Pulmonary artery endothelial cell (primary cell): Measurements from ENCODE around the gene ABCA1. TPM values are rescaled to one million over a fixed set of nuclear protein-coding genes. Genes with fewer than 3 reads are reported as not detected.

Experiments
- DNase-seq: peaks from one replicate; pipeline ENCODE4 v3.0.0-alpha.2; 2011; ENCODE audit warnings: low read depth, low spot score
- total RNA-seq: library from RNA; depleted of rRNA; stranded (reverse); fragments of >200 nt; gene quantifications from 2 replicates; pipeline ENCODE4 v1.2.3, GENCODE V29; 2014

Gene ABCA1
- total RNA-seq, 1 donor from 2014 or later, result 7.2 TPM

DNA sequence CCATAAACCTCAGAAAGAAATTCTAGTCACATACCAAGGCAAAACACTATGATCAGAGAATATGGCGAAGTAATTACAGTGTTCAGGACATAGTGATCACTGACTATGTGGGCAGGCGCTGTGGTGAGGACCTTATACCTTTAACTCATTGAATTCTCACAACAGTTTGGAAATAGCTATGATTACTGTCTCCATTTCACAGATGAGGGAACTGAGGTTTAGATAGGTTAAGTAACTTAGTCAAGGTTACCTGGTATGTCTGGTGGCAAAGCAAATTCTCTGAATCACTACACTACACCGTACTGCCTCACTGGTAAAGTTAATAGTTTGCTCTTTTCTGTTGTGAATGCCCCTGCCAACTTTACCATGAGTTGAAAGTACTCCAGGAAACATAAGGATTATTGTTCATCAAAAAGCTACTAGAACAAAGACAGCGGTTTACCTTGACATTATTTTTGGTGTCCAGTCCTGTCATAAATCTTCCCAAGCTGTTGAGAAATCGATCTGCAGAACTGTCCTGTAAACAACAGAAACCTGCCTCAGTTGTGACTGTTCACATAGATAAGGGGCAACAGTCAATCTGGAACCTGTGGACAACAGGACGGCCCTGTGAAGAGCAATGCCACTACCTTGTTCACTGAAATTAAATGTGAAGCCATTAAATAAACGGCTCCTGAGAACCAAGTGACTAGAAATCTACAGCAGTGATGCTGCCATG lies 127.7 kb downstream of the ABCA1 start:
- no peak for DNase-seq

DNA sequence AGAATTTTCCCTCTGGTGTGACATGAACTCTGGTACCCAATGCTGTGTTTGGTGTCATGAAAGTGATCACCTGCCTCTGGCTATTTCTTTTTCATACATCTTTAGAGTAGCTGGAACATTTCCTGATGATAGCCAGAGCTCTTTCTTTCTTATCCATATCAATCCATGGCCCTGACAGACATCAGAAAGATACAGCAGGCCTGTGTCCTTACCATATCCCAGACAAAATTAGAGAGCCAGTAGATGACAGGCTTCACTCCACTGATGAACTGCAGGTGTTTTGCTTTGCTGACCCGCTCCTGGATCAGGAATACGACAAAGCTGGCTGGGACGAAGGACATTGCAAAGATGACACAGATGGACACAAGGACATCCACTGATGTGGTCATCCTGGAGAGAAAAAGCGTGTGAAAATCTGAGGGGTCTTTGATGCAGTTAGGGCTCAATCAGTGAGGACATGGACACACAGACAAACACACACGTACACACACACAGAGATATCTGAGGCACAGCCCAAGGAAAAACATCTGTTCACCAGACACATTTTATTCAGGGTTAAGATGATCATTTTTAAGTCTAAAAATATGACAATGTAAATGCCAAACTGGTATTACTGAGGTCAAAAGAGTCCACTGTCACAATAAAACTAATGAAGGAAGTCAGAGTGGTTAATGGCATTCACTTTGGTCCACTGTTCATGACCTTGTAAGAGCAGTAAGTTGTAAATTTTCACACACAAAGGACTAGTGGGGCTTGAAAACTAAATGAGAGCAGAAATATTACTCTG lies 129.6 kb downstream of the ABCA1 start:
- DNase-seq, result no peak

DNA sequence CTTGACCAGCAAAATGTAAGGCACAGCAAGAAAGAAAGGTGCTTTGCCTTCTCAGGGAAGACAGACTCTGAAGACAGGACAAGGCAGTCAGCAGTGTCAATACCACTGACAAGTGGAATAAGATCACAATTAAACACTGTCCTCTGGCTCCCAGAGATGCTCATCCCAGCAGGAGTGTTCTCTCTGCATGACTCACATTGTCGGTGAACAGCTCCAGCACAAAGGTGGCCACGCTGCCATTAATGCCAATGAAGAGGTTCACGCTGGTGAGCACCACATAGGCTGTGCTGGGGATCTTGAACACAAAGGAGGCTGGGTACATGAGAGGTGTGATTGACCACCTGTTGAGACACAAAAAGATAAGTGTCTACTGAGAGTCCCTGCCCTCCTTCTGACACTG lies 132.1 kb downstream of the ABCA1 start:
- DNase-seq, result no peak

DNA sequence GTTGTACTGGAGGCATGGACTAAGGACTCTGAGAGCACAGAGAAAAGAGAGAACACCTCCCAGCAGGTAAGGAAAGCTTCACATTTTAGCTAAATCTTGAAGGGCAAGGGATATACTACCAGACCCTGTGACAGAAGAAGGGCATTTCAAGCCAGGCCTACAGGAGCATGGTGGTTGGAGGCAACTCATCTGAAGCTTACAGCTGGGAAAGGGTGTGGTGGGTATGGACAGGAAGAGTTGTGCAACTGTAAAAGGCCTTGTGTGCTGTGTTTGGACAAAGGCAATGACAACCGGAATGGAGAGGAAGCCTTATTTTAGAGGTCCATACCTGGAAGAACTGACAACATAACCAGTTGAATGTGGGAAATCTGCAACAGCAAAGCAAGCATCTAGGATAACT lies 132.9 kb downstream of the ABCA1 start:
- DNase-seq, result no peak

DNA sequence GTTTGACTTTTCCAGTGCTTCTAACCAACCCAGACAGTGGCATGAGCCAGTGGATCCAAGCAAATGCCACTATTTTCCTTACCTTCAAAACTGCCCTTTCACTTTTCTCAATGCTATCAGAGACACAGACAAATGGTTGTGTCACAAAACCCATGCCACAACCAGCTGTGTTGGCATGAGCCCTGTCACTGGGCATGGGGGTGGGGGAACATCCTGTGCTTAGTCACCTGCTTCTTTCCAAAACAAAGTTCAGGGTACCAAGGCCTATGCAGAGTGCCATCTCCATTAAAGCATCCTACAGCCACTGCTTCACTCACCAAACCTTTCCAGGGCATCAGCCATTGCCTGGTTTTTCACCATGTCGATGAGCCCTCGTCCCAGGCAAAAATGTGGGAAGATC lies 133.9 kb downstream of the ABCA1 start:
- no peak for DNase-seq

DNA sequence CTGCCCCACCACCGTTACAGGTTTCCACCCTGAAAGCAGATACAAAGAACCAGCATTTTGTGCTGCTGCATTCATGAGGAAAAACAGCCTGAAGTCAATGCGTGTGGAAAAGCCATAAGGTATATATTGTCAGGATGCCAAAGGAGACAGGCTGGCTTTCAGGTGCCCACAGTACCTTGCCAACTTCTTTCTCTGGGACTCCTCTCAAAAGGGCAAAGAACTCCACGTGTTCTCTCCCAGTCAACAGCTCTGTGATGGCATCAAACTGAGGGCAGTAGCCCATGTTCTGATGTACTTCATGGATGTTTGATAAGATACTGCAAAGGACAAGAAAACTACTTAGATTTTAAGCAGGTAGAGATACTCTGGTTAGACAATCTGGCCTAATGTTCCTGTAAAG lies 139.7 kb downstream of the ABCA1 start:
- DNase-seq, result no peak

DNA sequence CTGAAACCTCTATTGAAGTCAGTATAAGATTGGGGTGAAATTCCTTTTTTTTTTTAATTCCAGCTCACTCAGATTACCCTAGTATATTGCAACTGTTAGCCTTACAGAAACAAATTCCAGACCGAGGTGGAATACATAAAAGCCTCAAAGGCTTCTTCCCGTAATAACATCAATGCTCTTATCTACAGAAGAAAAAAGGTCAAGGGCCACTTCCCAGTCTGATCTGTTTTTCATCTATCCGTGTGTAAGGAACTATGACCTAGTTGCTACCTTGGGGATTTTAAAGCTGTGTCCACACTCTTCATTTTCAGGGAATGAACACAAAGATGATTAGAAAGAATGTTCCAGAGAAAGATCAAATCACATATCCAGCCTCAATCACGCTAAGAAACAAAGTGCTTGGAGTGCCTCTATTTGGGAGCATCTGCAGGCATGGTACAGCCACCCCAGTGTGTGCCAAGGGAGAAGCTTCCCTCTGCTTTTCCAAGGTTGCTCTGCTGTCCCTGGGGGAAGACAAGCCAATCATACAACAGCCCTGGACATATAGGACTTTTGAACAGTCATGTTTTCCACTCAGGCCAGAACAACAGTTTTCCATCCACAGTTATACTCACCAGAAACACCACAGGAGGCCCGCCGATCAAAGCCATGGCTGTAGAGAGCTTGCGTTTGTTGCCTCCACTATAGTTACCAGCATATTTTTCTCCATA lies 140.5 kb downstream of the ABCA1 start:
- no peak for DNase-seq

DNA sequence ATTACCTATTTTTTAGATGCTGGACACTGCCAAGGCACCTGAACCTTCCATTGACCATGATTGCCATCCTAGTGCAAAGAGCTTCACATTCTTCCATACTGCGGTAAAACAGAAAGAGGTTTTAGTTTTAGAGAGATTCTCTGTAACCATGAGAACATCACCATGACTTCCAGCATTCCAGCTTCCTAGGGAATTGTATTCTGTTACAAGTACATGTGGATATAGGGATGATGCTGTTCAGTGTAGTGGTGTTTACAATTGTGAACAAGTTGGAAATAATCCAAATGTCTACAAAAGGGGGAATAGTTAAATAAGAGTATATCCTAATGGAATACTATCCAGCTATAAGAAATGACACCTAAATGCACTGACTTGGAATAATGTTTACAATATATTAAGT lies 141.7 kb downstream of the ABCA1 start:
- DNase-seq, result no peak

DNA sequence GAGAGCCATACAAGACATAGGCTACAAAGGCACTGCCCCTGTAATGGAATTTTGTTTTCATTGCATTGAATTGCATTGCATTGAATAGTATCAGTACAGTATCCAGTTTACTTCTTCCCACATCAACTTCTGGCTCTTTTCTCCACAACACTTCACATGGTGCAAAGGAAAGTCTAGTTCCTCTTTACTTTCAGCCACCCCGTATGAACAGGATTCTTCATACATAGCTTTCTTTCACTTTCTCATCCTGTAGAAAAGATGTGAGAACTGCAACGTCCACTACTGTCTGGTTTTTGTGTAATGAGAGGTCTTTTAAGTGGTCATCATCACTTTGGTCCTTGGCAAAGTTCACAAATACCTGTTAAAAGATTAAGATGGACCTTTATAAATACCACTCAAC lies 143.9 kb downstream of the ABCA1 start:
- no peak for DNase-seq

DNA sequence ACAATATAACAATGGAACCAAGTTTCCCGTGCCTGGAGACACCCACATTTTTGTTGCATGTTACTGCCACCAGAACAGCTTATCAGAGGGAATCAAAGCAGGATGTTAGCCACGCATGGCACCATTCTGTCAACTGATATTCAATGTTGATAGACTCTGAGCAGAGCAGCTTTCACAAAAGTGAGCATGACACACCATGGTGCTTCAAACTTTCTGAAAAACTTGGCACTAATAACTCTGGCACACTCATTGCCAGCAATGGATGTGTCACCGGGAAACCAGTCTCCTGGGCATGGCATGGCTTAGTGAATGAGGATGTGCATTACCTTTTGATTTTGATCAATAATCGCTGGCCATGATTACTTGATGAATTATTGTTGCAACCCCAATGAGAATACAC lies 144.4 kb downstream of the ABCA1 start:
- DNase-seq, result no peak

DNA sequence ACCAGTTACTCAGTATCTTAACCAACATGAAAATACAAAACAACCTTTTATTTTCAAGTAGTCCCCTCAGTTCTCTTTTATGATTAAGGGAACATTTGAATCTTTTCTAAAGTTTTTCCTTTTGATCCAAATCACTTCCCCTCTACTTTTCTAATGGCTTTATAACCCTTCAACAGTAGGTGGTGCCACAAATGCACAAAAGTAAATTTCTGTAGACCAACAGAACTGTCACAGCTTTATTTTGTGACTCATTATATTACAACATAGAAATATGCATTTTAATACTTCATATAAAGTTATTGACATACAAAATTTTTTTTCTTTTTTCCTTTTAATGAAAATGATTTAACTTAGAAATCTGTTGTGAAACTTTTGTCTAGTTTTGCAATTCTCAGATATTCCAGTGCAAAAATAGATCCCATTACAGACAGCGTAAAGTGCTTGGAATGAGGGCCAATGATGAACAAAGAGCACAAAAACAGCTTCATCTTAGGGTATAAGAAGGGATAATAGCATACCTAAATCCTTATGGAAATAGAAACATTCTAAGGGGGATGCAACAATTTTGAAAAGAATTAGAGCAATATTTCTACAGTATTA lies 147.1 kb downstream of the ABCA1 start:
- DNase-seq, result no peak

DNA sequence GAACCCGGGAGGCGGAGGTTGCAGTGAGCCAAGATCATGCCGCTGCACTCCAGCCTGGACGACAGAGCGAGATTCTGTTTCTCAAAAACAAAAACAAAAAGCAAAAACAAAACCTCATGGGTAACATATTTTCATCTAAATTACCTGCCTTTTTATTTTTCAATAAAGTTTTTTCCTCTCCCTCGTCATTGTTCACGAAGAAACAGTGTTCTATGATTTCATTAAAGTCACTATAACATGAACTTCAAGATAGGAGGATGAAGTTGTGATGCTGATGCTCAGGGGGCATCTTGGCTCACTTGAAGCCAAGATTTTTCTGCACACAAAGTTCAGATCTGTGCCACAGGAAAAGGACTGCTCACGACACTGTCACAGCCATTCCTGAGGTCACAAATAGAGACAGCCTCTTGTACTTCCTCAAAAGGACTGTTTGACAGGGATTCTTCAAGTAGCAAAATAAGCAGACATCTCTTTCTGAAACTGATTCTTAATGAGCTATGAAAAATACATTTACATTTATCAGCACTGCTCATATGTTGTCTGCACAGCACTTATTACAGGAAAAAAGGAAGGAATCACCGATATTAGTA lies 147.9 kb downstream of the ABCA1 start:
- no peak for DNase-seq

DNA sequence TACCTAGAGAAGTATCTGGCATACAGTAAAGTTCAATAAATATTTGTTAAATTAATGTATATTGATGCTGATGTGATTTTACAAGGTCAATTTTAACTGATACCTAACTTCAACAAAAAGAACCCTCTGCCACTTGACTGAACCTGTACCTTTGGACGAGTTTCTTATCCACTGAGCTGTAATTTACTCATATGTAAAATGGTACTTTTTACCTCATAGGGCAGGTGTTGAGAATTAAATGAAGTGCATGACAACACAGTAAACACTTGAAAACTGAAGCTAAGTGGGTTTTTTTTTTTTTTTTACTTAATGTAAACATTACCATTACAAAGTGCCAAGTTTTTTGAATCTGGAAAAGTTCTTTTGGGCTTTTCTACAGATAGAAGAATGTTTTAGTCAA lies 148.6 kb downstream of the ABCA1 start:
- no peak for DNase-seq

DNA sequence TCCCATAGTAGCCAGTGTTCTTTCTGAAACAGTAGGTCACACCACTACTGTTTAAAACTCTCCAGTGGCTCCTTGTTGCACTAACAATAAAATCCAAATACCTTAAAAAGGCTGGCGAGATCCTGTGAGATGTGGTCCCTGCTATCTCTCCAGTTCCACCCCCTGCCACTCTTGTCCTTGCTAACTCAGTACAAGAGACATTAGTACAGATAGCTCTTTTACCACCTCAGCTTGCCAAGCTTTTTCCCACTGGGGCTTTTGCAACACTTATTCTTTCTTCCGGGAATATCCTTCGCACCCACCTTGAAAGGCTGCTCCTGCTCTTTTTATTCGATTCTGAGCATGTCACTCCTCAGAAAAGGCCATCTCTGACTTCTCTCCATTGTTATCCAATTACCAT lies 149.2 kb downstream of the ABCA1 start:
- no peak for DNase-seq

DNA sequence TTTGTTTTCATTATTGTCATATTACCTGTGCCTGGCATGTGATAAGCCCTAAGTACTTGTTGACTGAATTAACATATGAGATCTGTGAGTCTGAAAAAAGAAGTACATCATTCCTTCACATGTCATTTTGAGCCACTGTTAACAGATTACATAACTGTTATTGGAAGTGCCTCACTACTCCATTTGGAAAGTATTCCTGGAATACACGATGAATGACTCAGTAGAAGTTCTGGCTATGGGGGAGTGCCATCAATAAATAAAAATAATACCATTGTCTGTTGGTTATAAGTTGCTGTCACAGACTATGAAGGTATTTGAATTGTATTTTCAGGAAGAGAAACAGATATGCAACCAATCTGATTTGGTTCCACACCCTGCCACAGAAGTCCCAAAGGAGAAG lies 151.2 kb downstream of the ABCA1 start:
- DNase-seq, result no peak

DNA sequence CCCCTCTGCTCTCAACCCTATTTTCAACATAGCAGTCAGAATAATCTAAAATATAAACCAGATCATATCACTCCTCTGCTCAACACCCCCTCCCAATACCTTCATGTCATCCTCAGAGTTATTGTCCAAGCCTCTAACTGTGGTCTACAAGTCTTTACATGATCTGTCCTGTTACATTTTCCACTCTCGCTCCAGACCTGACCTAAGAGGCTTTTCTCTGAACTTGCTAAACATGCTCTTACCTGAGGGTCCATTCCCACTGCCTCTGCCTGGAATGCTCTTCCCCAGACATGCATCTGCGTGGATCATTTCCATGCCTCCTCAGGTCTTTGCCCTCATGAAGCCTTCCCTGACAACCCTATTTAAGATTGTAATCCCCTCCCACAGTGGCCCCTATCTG lies 152.0 kb downstream of the ABCA1 start:
- no peak for DNase-seq

DNA sequence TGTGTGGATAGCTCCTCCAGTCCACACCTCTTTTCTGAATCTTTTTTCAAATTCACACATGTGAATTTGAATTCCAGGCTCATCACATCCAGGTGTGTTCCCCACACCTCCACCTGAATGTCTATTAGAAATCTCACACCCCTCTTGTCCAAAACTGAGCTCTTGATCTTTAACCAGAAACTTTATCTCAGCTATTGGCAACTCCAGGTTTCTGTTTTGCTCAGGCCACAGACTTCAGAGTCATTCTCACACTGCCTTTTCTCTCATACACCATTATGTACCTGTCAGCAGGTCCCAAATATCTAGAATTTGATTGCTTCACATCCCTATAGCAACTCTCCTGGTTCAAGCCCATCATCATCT lies 152.4 kb downstream of the ABCA1 start:
- DNase-seq, result no peak

DNA sequence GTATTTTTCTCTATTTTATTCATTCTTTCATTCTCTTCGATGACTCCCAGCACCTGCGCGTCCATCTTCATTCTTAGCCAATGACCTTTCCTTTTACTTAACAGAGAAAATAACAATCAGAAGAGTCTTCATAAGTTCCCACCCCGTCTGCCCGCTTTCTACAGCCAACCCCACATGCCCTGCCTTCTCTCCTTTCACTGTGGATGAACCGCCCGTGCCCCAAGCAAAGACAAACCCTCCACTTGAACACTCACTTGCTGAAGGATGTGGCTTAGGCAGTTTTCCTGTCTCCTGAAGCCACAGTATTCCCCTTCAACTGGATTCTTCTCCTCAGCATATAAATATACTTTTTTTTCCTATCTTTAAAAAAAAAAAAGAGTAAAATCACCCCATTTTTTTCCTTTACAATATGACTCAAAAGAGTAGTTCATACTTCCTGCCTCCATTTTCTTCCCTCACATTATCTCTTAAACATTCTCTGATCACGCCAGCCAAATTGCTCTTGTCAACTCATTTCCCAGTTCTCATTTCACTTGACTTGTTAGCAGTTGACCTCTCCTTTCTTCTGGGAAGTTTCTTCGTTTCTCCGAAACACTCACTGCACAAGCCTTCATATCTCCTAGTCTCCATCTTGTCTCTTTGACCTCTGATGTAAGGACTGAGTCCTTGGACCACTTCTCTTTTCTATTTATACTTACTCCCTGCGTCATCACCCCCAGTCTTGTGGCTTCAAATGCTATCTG lies 153.0 kb downstream of the ABCA1 start:
- no peak for DNase-seq

DNA sequence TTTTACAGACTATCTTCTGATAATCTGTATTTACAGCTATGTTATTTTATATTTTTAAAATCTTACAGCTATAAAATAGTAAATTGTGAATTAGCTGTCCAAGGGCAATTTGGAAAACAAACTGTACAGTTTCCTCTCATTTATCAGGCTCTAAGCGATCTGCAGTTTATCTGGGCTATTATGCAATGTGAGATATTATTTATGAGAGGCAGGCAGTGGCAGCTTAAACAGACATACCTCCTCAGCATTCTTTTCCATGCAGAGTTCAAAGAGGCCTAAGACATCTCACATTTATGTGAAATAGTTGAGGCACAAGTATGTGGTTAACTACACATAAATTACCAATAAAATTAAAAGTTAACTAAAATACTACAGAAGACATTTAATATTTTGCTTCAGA lies 153.8 kb downstream of the ABCA1 start:
- DNase-seq, result no peak

DNA sequence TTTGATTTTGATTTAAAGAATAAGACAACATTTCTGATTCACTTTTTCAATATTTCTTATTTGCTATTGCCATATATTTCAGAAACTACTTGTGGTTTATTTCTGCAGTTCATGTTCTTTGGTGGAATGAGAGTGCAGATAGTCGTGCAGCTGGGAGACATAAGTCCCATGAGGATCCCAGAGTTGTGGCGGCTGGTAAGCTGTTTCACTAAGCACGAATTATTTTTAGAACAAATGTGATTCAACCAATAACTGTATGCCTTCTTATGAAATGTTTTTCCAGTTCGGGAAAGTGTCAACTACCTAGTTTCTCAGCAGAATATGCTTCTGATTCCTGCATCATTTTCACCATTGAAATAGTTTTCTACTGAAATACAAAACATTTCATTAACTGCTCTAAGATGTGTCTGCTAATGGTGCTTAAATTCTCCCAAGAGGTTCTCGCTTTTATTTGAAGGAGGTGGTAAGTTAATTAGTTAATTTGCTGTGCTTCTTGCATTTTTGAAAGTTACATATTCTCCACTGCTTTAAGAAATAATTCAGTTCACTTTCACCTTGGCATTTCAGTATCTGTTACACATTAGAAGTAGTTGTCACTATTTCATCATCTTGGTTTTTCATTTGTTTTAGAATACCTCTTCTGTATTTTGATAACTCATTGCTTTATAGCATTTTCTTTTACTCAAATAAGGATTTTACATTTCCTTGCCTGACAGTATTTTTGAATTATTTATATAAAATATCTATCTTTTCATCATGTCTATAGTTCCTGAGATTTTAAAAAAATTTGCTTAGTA lies 155.0 kb downstream of the ABCA1 start:
- DNase-seq, result no peak
